Stimulated activated CD8-positive, alpha-beta memory T cell treated with anti-CD3 and anti-CD28 coated beads, Interleukin-7, amount 100 ng/mL, for 4 hours (primary cell): Measurements from ENCODE around the gene NEK4.

Experiments
- DNase-seq, 2 donors: peaks; one replicate each; pipeline ENCODE4 v3.0.0-alpha.2; 2020; ENCODE audit warnings: low read depth in 2 of 2

The NEK4 gene

DNA sequence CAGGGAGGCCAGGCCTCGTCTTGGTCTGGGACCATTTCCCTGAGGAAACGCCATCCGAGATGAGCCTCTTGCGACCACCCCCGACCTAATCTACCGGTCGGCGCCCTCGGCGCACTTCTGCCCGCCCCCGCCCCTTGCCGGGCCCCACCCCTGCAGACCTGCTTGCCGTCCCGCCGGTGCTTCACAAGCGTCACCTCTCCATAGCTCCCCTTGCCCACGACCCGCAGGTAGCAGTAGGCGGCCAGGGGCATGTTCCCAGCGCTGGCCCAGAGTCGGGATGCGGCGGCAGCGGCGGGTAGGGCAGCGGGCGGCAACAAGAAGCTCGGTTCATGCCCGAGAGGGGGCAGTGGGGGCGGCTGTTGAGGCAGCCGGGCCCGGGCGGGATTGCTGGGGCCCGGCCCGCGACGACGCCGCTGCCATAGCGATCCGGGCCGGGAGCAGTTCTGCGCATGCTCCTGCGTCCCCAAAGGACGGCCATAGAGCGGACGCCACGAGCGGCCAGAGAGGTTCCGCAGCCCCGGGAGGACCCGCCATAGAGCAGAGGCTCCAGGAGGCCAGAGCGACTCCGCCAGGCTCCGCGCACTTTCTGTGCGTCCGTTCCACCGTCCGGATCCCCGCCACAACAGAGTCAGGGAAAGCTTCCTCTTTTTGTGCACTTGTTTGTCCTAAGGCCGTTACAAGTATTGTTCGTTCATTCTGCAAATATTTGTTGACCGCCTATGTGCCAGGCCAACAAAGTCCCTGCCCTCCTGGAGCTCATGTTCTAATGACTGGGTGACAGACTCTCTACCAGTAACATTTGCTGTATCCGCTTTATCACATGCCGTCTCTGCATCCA, at the start of gene NEK4:
Gene NEK4 (minus strand): TSS at position 445 of the 838 bp plus-strand sequence. CDS start 194 bp downstream, at position 251.
- DNase-seq: peak; percentile 66 to 81

DNA sequence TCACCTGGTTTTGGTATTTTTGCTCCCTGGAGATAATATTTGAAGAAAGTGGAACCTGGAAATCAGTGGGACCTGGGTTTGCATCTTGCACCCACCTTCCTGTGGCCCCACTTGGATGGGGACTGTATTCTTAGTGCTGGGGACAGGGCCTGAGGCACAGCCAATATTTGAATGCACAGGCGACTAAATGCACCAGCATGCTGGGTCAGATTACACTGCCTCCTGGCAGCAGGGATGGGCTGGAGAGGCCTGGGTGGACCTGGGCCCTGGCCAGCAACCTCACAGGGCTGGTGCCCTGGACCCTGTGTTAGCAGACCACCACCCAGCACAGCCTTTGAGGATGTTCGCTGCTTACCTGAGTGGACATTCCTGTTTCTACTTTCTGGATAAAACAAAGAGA, 49.2 kb upstream of the NEK4 start:
- no peak for DNase-seq

DNA sequence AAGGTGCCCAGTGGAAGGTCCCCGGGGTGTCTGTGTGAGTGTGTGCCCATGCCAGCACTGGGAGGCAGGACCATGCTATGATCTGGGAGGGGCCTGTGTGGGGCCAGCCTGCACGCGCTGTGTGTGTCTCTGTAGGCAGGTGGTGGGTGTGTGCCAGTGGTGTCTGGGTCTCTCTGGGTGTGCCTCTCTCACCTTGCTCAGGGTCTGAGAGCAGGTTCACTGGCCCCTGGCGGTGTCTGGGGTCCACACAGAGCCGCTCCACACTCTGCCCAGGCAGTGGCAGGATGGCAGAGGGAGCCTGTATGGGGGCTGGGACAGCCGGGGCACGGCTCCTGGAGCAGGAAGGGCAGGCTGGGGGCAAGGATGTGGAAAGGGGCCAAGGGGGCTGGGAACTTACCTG, 47.1 kb upstream of the NEK4 start:
- DNase-seq: no peak

DNA sequence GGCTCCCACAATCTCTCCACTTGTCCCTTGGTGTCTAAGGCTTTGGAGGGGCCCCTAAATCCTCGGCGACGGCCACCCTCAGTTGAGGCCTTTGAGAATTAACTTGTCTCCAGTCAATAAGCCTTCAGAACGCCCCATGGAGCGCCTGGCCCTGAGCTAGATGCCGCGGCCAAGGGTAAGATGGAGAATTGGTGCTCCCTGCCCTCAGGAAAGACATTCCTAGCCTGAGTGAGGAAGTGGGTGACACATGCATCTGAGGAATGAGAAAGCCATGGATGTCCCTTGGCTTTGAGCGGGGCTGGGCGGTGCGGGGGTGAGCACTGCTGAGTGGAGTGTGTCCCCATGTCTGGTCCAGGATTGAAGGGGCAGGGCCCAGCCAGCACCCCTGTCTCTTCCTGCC, 46.5 kb upstream of the NEK4 start:
- no peak for DNase-seq

DNA sequence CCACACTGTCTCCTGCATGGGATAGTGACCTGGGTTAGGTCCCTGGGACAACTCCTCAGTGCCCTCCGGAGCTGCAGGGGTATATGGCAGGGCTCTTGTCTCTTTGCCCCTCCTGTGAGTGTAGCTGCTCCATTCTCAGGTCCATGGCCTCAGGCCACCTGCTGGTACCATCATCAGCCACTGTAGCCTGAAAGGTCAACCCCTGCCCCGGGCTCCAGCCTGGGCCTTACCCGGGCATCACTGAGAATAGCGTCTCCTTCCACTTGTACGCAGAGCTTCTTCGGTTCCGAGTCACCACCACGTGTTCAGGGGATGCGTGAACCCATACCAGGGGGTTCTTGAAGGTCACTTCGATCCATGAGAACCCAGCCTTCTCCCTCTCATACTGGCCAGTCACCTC, 45.9 kb upstream of the NEK4 start:
- no peak for DNase-seq

DNA sequence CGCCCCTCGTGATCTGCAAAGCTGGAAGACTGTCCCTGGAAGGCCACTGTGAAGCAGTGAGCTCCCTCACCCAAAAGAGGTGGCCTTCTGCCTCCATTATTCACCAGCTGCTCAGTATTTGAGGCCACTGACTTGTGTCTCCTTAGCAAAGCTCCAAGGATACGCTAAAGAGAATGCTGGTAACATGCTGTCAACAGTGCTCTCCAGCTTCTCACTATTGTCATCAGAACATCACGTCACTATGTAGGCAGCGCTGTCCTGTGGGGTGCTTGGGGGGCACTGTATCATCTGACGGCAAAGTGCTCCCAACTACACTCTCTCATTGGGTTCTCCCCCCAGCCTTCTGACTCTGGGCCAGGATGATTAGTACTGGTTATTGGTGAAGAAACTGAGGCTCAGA, 45.5 kb upstream of the NEK4 start:
- DNase-seq: no peak

DNA sequence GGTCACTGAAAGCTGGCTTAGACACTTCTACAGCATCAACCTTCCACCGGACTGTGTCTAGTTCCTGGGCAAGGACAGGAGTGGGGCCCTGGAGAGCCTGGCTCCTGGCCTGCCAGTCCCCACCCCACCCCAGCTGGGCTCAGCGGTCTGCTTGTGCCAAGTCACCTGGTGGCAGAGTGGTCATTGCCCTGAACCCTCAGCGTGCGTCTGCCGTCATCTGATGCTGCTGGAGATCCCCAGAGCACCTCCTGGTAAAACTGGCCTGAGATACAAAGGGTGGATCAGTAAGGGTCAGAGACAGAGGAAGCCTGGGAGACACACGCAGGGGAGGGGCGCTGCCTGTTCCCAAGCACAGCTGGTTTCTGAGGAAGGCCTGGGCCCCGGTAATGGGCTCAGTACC, 43.1 kb upstream of the NEK4 start:
- no peak for DNase-seq

DNA sequence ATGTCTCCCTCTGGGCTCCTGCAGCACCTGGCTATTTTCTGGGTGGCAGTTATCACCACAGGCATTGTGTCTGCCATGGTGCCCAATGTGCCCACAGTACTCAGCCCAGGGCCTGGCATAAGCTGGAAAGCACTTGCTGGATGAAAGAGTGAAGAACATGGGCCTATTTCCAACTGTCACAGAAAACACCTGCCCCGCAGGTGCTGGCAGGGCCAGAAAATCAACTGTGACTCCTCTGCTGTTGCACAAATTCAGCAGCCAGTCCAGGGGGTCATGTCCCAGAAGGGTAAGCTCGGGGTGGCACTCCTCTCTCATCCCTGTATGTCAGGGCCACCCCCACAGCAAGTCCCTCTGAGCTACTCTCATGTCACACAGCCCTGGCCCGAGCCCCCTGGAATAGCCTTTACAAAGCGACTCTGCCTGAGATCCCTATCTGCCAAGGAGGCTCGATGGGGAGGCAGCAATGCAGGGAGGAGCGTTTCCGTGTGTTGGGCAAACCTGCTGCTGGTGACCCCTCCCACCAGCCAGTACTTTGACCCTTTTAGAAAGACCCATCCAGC, 40.8 kb upstream of the NEK4 start:
- DNase-seq: no peak

DNA sequence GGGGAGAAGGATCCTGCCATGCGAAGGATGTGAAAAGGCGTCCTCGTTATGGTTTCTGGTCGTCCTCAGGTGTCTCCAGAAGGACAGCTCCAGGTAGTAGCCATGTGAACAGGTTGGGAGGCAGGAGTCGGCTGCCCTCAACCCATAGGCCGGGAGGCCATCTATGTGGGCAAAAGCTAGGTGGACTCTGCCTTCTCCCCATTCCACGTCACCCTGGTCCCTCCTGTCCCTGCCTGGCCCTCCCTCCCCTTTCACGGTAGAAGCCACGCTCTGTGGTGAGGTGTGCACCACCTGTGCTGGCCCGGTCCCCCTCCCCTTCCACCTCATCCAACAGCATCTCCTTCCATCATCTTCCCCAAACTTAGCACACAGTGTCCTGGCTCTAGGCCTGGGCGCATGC, 40.2 kb upstream of the NEK4 start:
- no peak for DNase-seq

DNA sequence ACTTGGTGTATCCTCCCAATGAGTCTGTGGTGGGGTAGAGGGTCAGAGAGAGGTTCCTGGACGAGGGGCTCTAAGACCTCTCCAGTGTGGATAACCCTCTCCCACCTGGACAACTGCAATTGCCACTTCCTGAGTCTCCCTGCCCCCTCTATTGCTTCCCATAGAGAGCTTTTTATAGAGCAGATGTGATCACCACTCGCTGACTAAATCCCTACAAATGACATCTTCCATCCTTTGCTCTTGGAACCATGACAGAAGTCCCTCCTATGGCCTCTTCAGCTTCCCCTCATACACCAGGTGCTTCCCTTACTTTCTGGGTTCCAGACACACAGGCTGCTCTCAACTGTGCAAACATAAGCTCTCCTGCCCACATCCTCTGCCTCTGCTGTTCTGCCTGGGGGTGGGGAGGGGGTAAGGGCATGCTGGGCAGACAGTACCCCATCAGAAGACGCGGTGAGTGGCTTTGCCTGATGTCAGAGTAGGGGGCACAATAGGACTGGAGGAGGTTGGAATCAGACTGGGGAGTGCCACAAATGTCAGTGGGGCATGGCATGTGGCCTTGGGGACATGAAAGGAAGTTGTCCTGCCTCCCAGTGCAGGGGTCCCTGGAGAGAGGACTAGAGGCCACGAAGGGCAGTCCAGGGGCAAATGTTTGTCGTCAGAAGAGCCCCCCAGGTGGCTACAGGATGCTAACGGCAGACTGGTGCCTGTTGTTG, 39.1 kb upstream of the NEK4 start:
- DNase-seq: no peak

DNA sequence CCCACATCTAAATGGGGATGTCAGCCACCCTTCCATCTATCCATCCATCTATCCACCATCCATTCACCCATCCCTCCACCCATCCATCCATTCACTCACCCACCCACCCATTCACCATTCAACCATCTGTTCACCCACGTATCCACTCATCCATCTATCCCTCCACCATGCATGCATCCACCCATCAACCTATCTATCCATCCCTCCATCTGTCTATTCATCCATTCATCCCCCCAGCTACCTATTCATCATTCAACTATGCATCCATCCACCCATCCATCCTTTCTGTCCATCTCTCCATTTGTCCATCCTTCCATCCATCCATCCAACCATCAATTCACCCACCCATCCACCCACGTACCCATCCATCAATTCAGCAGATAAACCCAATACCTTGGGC, 38.4 kb upstream of the NEK4 start:
- no peak for DNase-seq

DNA sequence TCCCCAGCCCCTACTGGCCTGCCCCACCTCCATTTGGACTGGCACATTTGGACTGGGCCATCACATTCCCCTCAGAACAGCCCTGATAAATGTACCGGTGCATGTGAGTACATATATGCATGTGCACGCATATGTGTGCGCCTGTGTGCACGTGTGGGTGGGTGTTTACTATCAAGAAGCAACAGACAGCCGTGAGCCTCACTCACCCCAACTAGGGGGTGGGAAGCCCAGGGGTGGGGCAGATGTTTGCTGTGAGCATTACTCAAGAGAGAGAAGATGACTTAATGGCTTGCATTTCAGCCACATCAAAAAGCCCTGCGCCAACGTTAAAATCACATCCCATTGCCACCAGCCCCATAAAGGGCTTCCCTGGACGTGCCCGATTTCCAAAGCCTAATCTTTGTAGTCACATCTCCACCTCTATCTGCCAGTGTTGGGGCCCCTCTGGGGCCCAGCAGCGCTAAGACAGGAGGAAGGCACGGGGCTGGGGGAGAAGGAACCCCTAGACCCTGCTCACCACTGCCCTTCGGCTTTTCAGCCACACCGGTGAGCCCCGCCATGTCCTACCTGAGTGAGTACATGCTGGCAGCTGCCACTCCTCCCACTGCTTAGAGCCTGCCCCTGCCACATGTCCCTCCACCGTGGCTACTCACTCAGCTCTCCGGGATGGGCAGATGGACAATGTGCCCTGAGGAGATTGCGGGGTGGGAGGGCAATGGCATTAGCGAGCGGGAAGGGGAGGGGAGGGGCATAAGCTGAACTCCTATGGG, 34.7 kb upstream of the NEK4 start:
- DNase-seq: no peak

DNA sequence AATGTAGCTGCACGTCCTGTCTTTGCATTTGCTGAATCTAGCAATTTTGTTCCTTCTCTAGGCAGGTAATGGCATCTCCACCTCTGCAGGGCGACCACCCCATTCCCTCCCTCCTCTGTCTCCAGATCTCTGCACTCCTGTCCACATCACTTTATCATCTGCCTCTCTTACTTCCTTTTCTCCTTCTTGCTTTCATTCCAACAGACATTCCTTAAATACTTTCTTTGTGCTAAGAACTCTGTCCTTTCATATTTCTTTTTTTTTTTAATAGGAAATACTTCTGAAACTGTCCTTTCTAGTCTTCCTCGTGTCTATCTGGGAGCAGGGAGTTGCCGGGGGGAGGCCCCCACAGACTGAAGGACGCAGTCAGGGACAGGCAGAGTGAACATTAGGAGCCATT, 31.1 kb upstream of the NEK4 start:
- no peak for DNase-seq

DNA sequence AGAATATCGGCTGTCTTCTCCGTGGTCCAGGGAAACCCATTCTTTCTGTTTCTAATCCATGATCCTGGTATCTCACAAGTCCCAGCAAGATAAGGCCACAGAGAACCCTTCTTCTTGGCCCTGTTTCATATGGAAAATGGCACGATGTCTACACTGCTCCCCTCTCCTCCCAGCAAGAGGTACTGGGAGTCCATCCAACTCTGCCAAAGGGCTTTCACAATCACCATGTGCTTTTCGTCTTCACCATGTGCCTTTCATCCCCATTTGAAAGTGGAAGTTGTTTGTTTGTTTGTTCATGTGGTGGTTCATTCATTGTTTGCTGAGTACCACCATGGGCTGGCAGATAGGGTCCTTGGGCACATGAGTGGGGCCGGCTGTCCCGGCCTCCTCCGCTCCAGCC, 29.3 kb upstream of the NEK4 start:
- no peak for DNase-seq

DNA sequence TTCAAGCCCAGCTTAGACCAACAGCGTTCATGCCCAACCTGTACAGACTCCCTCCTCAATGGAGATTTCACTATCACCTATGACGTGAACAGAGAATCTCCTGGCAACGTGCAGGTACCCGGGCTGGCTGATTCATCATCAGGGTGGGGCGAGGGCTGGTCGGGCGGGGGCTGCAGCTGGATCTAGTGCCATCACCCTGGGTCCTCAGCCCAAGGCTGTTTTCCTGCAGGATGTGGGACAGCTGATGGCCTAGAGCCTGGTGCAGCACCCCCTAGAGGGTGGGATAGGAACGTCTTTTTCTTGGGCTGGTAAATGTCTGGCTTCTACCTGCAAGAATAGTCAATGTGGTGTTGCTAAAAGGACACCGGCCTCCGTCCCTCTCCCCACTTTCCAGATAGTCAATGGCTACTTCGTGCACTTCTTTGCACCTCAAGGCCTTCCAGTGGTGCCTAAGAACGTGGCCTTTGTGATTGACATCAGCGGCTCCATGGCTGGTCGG, 28.3 kb upstream of the NEK4 start:
- DNase-seq: no peak

DNA sequence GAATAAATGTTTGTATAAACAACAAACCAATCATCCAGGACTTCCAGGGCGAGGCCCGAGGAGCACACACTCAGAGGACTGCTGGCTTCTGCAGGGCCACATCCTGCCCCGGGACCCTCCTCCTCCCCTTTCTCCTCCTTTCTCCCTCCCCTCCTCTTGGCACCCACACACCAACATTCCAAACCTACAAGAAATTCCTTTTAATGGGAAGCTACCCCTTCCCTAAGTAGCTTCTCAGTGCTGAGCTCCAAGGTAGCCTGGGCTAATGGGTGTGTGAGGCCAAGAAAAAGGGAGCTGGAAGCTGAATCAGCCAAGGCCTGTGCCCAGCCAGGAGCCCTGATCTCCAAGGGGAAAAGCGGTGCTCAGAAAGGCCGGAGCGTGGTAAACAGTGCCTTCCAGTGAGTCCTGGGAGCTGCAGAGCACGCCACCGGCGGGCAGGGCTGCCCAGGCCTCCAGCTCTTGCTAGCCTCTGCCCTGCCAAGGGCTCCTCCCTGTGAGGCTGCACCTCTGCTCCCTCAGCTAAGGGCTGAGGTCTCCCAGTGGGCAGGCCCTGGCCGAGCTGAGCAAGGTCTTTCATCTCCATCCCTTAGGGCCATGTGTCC, 27.7 kb upstream of the NEK4 start:
- no peak for DNase-seq

DNA sequence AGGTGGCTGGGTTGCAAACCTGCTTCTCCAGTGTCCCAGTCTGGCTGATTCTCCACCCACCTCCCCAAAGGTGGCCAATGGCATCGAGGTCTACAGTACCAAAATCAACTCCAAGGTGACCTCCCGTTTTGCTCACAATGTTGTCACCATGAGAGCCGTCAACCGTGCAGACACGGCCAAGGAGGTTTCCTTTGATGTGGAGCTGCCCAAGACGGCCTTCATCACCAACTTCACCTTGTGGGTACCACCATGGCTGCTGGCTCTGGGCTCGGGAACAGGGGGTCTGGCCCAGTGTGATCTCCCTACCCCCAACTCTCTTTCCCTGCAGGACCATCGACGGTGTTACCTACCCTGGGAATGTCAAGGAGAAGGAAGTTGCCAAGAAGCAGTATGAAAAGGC, 25.7 kb upstream of the NEK4 start:
- DNase-seq: no peak

DNA sequence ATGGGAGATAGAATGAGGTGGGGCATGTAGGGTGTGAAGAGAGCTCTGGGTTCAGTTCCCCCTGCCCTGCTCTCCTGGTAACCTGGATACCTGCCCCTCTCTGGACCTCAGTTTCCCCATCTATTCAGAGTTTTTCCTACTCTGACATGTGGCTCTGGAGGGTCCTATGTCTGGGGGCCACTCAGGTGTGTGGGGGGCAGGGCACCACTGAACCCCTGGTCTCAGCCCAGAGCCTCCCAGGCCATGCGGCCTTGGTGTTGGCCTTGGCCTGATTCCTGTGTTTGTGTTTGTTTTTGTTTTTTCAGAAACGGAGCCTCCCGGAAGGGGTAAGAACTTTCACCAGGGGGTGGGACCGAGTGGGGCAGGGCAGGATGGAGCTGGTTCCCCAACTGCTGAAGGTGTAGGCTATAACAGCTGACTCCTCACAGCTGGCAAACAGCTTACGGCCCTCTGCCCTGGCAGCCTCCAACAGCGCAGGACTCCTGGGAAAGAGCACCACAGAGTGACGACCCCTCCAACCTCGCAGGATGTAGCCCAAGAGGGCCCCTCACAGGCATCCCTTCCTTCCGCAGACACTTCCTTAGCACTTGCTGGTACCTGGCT, 24.7 kb upstream of the NEK4 start:
- DNase-seq: no peak

DNA sequence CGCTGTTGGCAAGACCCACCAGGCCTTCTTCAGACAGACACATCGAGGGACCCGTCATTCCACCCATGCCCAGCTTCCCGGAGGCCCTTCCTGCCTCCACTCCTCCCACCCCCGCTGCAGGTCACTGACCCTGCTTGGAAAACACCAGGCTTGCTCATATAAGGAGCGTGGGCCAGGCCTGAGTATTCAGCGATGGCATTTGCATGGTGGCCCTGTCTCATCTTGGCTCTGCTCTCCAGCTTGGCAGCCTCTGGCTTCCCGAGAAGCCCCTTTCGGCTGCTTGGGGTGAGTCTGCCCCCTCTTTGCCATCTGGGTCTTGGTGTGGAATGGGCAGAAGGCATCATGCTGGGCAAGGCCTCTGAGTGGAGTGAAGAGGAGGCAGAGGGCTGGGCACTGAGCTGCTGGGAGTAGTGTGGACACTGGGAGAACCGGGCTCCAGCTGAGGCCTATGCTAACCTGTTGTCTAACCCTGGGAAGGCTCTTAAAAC, 23.9 kb upstream of the NEK4 start, which contains the start of gene ITIH3:
Gene ITIH3 (plus strand): TSS at position 185 of the 488 bp plus-strand sequence. CDS start 8 bp downstream, at position 193.
- DNase-seq: no peak

DNA sequence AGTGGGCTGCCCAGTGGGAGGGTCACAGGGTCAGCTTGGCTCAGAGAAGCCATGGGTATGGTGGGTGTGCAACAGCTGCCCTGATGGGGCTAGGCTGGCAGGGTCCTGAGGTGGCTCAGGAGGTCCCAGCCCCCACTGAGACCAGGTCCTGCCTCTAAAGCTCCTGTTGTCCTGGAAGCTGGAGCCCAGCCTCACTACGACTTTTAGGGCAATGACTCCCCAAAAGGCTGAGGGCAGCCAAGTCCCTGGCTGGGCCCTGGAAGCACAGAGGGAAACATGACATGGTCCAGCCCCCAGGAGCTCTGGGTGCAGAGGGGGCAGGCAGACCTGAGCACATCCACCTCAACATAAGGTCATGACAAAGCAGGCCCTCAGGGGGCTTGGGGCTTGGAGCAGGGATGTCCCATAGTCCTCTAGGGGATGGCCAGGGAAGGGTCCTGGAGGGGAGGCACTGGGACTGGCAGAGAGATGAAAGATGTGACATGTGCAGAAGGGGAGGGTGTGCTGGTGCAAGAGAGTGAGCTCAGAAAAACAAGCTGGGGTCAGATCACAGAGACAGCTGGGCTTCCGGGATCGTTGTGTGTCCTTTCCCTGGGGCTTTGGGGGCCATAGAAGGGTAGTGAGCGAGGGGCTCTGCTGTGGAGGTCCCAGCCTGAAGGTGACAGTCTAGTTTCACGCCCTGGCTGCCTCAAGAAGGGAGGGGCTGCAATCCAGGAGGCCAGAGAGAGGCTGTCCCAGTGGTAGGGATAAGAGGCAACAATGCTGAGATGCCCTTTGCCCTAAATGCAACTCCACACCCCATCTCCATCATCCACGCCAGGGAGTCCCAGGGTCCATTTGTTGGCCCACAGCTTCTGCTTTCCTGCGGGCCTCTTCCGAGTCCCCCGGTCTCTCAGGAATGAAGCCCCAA, 23.2 kb upstream of the NEK4 start:
- no peak for DNase-seq
